ENCODE results near the gene IFT22. TPM values are rescaled to one million over a fixed set of nuclear protein-coding genes. Genes with fewer than 3 reads are reported as not detected.

IFT22 gene
- total and polyA plus RNA-seq, 7 donors, result 18.7 to 42.2 (median 23.2) TPM

- intact Hi-C loops (cut with DNase I), result loop anchor here (2.0 to 10.0 kb wide), 2 partner anchors 169 to 173 kb away; no protein-coding TSS in a partner anchor
- ATAC-seq (no peak), DNase-seq (no peak)
- WGBS, 3 donors, result 94 to 100% (median 97%) methylated on average over 2 of the region's 2 CpGs
- TF ChIP-seq, protein P1, sequence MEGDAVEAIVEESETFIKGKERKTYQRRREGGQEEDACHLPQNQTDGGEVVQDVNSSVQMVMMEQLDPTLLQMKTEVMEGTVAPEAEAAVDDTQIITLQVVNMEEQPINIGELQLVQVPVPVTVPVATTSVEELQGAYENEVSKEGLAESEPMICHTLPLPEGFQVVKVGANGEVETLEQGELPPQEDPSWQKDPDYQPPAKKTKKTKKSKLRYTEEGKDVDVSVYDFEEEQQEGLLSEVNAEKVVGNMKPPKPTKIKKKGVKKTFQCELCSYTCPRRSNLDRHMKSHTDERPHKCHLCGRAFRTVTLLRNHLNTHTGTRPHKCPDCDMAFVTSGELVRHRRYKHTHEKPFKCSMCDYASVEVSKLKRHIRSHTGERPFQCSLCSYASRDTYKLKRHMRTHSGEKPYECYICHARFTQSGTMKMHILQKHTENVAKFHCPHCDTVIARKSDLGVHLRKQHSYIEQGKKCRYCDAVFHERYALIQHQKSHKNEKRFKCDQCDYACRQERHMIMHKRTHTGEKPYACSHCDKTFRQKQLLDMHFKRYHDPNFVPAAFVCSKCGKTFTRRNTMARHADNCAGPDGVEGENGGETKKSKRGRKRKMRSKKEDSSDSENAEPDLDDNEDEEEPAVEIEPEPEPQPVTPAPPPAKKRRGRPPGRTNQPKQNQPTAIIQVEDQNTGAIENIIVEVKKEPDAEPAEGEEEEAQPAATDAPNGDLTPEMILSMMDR (IDR thresholded peaks at IDR 0.05), result no peak
- H3K36me3 ChIP-seq (ENCODE audit: insufficient read depth in 1 of 2, low read depth in 1 of 2), result no peaks in the 10 kb centered on the region
- H3K4me1 ChIP-seq, result no peaks in the 10 kb centered on the region
- H3K9me3 ChIP-seq, result no peaks in the 10 kb centered on the region
- no peak overlapping the region for H3K27ac ChIP-seq
- H3K27me3 ChIP-seq (ENCODE audit: insufficient read depth in 3 of 3, low read length in 2 of 3), result peaks cover 0 to 34% (median 9%) of the 10 kb centered on the region in 3 donors
- no peak overlapping the region for H3K4me3 ChIP-seq
Observed at GRCh38 chr7:101365956-101366355, 44.3 kb upstream of the IFT22 start.

DNA sequence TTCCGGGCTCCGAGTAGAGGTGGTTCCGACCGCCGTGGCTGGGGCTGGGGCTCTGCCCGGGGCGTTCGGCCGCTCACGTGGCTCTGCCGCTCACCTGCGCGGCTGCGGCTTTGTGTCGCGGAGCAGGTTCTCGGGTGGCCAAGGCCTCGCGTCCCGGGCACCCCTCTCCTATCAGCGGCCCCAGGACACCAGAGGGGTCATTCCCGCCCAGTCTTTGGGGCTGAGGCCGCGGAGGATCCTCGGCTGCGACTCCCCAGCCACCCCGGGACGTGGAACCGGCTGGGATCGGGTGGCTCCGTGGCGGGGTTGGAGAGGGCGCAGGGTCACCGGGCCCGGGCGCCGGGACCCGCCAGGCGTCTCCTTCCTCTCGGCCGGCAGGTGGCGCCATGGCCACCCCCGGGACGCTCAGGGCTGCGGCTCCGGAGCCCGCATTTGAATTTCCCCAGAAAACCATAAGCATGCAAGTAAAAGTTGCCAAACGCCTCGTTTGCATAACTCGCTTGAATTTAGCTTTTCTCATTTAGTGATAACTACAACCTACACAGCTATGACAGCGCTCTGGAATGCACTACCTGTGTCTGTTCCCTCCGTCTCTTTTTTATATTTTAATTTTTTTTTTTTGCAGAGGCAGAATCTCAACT lies 42.2 kb upstream of the IFT22 start:
- Histone ChIP-seq H3K36me3 (ENCODE audit: insufficient read depth in 1 of 2, low read depth in 1 of 2) (no peaks in the 10 kb centered on the region), H3K9me3 (no peaks in the 10 kb centered on the region), H3K27me3 (ENCODE audit: insufficient read depth in 3 of 3, low read length in 2 of 3) (peaks cover 0 to 32% (median 9%) of the 10 kb centered on the region in 3 donors), H3K4me3 (peak overlapping the region; percentile 69), H3K27ac (no peak overlapping the region), H3K4me1 (no peaks in the 10 kb centered on the region)
- 2 to 3% (median 3%) methylated on average over 32 to 52 of the region's 52 CpGs for WGBS, 3 donors
- DNase-seq (peak; percentile 63 to 78), ATAC-seq (peak; percentile 84 to 97 (median 90))
- TF ChIP-seq, protein P1 (IDR thresholded peaks at IDR 0.05), result peak; percentile 88
- intact Hi-C loops (cut with DNase I), result loop anchor here (2.0 to 10.0 kb wide), 3 partner anchors 171 to 908 kb away; no protein-coding TSS in a partner anchor

DNA sequence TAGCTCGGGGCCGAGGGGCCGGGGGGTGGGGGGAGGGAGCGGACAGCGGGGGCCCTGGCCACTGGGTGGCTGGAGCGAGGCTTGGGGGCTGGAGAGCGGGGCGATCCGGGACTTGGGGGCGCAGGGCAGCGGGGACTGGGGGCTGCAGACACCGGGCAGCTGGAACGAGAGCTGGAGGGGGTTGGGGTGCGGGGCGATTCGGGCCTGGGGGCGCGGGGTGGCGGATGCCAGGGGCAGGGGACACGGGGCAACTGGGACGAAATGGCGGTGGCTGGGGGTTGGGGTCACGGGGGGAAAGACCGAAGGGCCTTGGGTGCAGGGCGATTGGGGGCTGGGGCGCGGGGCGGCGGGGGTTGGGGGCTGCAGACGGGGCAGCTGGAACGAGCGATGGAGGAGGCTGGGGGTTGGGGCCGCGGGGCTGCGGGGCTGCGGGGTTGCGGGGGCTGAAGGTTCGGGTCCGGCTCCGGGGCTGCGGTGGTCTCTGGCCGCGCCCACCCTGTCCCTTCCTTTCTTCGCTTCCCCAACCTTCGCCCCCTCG lies 41.7 kb upstream of the IFT22 start:
- Histone ChIP-seq H3K4me1 (no peaks in the 10 kb centered on the region), H3K27ac (no peak overlapping the region), H3K36me3 (ENCODE audit: insufficient read depth in 1 of 2, low read depth in 1 of 2) (no peaks in the 10 kb centered on the region), H3K4me3 (peak overlapping the region; percentile 69), H3K27me3 (ENCODE audit: insufficient read depth in 3 of 3, low read length in 2 of 3) (peaks cover 0 to 32% (median 9%) of the 10 kb centered on the region in 3 donors), H3K9me3 (no peaks in the 10 kb centered on the region)
- peak in 2 of 4 donors; percentile 10 to 15 for ATAC-seq
- no peak for DNase-seq
- WGBS, 3 donors, result 0 to 3% (median 1%) methylated on average over 12 to 45 of the region's 46 CpGs
- intact Hi-C loops (cut with DNase I), result loop anchor here in 1 of 2 donors (5.0 to 10.0 kb wide), 2 partner anchors 172 to 909 kb away; no protein-coding TSS in a partner anchor
- TF ChIP-seq, protein P1 (IDR thresholded peaks at IDR 0.05), result no peak

DNA sequence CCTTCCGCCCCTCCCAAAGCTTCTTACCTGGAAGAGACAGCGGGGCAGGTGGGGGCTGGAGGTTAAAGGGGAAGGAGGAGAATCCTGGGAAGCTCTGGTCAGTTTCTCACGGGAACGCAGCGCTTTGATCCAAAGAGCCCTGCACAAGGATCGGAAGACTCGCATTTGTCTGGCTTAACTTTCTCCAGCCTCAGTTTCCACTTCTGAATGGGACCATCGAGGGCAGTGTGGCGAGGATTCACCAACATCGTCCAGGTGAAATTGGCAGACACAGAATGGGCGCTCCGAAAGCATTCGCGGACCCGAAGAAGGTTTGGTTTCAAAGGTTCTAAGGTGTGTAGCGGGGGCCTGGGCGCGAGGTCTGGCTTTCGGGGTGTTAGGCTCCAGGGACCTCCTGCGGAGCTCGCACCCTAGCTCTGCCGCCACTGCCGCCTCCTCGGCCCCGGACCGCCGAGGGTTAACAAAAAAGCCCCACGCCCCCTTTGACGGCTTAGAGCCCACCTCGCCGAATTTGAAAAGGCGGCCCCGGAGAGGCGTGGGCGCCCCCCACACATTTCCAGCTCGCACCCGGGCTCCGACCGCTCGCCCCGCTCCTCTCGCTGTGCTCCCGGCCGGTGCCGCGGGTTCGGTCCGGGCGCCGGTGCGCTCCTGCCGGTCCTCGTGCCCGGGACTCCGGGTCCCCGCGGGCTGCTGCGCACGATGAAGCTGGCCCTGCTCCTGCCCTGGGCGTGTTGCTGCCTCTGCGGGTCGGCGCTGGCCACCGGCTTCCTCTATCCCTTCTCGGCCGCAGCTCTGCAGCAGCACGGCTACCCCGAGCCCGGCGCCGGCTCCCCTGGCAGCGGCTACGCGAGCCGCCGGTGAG lies 41.0 kb upstream of the IFT22 start, which contains the start of gene COL26A1:
Gene COL26A1 (plus strand): TSS at position 542 of the 862 bp plus-strand sequence. CDS start 158 bp downstream, at position 700.
- H3K27me3 ChIP-seq (ENCODE audit: insufficient read depth in 3 of 3, low read length in 2 of 3), result peaks cover 0 to 32% (median 9%) of the 10 kb centered on the region in 3 donors
- no peaks in the 10 kb centered on the region for H3K4me1 ChIP-seq
- intact Hi-C loops (cut with DNase I), result loop anchor here in 1 of 2 donors (5.0 to 10.0 kb wide), 2 partner anchors 172 to 910 kb away; no protein-coding TSS in a partner anchor
- H3K36me3 ChIP-seq (ENCODE audit: insufficient read depth in 1 of 2, low read depth in 1 of 2), result no peaks in the 10 kb centered on the region
- DNase-seq (peak in 1 of 2 donors; percentile 17), ATAC-seq (peak in 3 of 4 donors; percentile 55 to 63 (median 61))
- H3K27ac ChIP-seq, result no peak within 1 kb of the TSS
- TF ChIP-seq, protein P1 (IDR thresholded peaks at IDR 0.05), result no peak
- no peaks in the 10 kb centered on the region for H3K9me3 ChIP-seq
- peak within 1 kb of the TSS; percentile 69 for H3K4me3 ChIP-seq
- WGBS, 3 donors, result 15 to 21% (median 16%) methylated on average over 59 to 76 of the region's 76 CpGs

Data from psoas muscle (tissue), 8 donors.